CD1c-positive myeloid dendritic cell (primary cell): ENCODE data around the gene GABPB2.
A peak's percentile ranks its signal among the peaks of the same experiment; 100 is the strongest.

ENCODE experiments used
- DNase-seq: peaks from one replicate; pipeline ENCODE4 v3.0.0-alpha.2; 2016; ENCODE audit errors: extremely low spot score

The GABPB2 gene

DNA sequence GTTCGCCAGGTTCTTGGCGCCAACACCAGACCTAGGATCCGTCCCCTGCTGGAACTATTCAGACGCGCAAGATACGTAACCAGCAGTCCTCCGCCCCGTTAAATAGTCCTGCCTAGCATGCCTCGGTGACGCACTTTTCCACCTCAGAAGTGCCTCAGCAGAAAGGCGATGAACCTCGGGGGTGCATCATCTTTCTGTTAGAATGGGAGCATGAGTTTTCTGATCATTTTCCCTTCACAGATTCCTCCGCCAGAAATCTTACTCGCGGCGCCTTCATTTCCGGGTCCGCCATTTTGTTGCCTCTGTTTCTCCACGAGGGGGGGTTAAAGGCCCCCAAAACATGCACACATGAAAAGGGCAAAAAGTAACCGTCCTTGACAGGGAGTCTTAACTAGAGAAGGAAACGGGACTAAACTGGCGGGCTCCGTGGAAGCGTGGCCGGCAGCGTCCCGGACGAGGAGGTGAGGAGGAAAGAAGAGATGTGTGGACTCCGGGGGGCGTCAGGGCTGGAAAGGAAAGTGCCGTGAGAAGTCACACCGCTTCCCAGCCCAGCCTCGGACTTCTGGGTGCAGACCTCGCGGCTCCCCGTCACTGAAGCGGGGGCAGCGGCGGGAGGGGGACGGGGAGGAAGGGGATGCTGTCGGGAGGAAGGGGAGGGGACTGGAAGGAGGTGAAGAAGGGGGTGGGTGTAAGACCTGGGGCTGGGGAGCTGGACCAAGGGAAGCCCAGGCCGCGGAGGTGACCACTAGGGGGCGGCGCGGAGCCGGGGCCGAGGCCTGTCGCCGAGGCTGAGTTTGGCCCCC, at the start of gene GABPB2:
Gene GABPB2 (plus strand): TSS at position 288 of the 803 bp plus-strand sequence. CDS start 17,429 bp downstream, outside the sequence.
- peak; percentile 87 for DNase-seq

DNA sequence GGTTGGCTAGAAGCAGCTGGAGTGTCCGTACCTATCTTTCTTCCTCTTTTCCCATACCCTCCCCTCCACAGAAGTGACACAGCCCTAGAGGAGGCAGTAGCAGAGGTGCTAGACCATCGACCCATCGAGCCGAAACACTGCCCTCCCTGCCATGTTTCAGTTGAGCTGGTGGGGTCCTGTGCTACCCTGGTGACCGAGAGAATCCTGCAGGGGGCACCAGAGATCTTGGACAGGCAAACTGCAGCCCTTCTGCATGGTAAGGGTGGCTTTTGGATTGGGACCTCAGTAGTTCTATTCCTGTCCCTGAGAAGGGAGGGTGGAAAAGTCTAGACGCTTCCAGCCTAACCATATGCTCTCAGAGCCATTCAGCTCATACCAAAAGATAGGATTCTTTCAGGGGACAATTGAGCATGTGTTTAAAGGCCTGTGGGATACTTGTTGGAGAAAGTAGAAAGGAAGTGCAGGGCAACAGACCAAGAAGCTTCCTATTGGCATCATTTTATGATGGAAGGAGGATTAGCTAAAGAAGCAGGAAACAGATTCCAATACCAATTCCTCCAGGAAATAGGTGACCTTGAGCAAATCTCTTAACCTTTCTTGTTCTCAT, 45.9 kb upstream of the GABPB2 start:
- peak; percentile 82 for DNase-seq

DNA sequence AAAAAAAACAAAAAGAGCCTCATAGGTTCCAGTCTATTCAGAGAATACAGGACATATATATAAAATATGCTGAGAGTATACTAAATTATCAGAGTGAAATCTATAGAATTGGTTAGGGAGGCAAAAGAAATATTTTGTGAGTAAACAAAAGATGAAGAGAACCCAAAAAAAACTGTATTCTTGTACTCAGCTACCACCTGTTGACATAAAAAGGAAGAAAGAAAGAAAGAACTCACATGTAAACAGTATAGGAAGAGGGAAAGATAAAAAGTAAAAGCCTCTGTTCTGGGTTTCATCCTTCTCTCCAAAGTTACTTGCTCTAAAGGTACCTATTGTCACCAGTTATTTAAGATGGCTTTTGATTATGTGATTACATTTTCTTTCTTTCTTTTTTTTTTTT, 44.1 kb upstream of the GABPB2 start:
- DNase-seq: no peak

DNA sequence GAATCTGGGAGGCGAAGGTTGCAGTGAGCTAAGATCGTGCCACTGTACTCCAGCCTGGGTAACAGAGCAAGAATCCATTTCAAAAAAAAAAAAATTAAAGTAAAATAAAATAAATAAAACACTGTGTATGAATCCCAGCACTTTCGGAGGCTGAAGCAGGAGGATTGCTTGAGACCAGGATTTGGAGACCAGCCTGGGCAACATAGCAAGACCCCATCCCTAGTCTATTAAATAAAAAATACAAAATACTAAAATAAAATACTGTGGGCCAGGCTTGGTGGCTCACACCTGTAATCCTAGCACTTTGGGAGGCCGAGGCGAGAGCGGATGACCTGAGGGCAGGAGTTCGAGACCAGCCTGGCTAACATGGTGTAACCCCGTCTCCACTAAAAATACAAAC, 38.4 kb upstream of the GABPB2 start:
- DNase-seq: no peak

DNA sequence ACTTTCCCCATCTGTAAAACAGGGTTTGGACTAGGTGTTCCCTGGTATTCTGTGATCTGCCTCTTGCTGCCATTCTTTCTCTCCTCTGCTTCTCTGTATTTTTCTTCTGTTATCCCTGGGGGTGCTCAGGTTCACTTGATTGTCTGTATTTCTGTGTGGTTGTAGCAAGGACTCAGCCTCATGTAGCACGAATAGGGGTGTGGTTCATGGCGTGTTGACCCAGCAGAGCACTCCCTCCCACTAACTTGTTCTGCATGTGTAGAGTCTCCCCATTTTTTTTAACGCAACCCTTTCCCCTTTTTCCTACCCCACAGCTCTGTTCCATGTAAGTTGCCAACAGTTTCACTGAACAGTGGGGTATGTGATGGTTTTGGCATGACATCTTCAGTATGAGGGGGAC, 35.4 kb upstream of the GABPB2 start:
- DNase-seq: no peak

DNA sequence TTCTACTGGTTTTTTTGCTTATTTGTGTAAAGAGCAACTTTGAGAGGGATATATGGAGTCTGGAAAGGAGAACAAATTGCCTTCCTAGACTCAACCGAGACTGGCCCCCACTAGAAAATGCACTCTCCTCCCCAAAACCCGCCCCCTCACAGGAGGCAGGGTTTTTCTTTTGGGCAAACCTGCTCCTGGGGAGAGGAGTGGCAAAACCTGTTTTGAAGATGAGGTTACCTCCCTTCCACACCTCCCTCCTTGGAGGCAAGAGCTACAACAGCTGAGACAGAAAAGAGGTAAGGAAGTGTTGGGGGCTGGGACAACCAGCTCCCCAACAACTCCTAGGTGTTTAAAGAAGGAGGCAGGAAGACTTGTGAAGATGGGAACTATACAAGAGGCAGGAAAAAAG, 34.2 kb upstream of the GABPB2 start, which contains the start of gene BNIPL:
Gene BNIPL (plus strand): TSS at position 231 of the 400 bp plus-strand sequence. CDS start 140 bp downstream, at position 371.
- DNase-seq: no peak

DNA sequence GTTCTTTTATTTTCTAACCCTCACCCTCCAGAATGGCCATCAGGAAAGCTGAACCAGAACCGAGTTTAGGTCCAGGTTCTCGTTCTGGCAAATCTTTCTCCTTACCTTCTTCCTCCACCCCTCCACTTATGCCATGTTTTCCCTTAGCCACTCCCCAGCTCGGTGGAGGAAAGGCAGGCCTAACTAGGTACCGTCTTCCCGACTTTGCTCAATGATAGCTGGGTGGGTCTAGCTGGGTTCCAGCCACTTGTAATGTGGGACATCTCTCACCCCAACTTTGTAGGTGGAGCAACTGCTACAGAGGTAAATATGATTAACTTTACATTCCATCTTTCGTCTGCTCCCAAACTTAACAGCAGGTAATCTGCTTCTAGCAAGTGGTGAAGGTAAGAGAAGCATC, 33.5 kb upstream of the GABPB2 start:
- no peak for DNase-seq

DNA sequence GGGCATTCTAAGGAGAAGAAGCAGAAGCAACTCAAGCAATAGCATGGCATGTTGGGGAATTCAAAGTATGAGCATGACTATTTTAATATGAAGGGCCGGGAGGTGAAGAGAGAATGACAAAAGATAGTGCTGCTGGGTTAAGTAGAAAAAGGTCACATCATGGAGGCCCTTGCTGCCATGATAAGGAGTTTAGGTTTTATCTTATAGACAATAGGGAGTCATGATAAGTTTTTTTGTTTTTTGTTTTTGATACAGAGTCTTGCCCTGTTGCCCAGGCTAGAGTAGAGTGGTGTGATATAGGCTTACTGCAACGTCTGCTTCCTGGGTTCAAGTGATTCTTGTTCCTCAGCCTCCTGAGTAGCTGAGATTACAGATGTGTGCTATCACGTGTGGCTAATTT, 31.0 kb upstream of the GABPB2 start:
- no peak for DNase-seq

DNA sequence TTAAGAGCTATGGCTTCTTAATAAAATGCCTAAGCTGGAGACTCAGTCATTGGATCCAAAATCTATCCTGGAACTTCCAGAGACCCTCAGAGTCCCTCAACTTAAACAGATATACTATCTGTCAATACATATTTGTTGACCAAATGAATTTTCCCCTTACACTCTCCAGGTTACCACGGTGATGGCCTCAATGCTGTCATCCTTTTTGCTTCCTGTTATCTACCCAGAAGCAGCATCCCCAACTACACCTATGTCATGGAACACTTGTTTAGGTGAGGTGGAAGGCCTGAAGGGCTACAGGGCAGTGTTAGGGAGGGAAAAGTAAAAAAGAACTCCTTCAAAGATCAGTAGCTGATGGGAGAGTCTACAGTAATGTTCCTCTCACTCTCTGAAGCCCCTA, 27.4 kb upstream of the GABPB2 start:
- DNase-seq: no peak

DNA sequence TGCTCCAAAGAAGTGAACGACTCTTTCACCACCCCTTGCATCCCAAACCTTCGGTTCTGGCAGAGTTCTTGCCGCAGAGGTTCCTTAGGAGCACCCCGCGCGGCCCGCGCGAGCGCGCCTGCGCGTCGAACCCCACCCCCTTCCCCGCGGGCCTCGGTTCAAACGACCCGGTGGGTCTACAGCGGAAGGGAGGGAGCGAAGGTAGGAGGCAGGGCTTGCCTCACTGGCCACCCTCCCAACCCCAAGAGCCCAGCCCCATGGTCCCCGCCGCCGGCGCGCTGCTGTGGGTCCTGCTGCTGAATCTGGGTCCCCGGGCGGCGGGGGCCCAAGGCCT, 23.0 kb upstream of the GABPB2 start, which contains the start of gene C1orf56:
Gene C1orf56 (plus strand): TSS at position 161 of the 334 bp plus-strand sequence. CDS start 97 bp downstream, at position 258.
- DNase-seq: peak; percentile 46

DNA sequence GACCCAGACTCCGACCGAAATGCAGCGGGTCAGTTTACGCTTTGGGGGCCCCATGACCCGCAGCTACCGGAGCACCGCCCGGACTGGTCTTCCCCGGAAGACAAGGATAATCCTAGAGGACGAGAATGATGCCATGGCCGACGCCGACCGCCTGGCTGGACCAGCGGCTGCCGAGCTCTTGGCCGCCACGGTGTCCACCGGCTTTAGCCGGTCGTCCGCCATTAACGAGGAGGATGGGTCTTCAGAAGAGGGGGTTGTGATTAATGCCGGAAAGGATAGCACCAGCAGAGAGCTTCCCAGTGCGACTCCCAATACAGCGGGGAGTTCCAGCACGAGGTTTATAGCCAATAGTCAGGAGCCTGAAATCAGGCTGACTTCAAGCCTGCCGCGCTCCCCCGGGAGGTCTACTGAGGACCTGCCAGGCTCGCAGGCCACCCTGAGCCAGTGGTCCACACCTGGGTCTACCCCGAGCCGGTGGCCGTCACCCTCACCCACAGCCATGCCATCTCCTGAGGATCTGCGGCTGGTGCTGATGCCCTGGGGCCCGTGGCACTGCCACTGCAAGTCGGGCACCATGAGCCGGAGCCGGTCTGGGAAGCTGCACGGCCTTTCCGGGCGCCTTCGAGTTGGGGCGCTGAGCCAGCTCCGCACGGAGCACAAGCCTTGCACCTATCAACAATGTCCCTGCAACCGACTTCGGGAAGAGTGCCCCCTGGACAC, 22.5 kb upstream of the GABPB2 start:
- DNase-seq: peak; percentile 44

DNA sequence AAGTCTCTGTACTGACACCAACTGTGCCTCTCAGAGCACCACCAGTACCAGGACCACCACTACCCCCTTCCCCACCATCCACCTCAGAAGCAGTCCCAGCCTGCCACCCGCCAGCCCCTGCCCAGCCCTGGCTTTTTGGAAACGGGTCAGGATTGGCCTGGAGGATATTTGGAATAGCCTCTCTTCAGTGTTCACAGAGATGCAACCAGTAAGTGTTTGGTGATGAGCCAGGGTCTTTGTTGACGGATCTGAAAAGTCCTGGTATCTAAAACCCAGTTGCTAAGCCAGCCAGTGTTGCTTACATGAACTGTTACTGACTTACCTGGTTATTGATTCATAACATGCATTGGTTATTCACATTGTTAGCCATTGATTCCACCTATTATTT, 21.9 kb upstream of the GABPB2 start:
- DNase-seq: no peak

DNA sequence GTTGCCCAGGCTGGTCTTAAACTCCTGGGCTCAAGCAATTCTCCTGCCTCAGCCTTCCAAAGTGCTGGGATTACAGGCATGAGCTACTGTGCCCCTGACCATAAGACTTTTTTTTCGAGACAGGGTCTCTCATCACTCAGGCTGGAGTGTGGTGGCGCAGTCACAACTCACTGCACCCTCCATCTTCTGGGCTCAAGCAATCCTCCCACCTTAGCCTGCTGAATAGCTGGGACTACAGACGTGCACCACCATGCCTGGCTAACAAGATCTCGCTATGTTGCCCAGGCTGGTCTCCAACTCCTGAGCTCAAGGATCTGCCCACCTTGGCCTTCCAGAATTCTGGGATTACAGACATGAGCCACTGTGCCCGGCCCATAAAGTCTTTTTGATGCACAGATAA, 21.1 kb upstream of the GABPB2 start:
- no peak for DNase-seq

DNA sequence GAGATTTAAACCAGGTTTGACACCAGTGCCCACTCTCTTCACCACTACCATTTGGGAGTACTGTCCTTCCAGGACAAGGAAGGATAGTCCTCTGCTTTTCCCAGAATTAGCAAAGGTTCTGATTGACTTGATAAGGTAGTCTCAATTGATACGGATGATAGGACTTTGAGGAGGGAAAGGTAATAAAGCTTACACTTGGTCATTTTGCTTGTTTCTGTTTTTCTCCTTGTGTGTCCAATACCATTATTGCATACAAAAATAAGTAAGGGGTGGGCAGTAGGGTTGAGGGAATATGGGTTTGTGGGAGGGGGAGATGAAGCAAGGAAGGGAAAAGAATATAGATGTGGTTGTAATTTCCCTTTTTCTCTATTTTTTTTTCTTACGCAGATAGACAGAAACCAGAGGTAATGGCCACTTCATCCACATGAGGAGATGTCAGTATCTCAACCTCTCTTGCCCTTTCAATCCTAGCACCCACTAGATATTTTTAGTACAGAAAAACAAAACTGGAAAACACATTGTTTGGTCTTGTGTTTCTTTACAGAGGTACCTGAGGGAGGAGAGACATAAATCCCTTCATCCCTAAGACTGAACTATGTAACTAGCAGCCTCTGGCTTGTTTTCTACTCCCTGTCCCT, 20.4 kb upstream of the GABPB2 start:
- no peak for DNase-seq

DNA sequence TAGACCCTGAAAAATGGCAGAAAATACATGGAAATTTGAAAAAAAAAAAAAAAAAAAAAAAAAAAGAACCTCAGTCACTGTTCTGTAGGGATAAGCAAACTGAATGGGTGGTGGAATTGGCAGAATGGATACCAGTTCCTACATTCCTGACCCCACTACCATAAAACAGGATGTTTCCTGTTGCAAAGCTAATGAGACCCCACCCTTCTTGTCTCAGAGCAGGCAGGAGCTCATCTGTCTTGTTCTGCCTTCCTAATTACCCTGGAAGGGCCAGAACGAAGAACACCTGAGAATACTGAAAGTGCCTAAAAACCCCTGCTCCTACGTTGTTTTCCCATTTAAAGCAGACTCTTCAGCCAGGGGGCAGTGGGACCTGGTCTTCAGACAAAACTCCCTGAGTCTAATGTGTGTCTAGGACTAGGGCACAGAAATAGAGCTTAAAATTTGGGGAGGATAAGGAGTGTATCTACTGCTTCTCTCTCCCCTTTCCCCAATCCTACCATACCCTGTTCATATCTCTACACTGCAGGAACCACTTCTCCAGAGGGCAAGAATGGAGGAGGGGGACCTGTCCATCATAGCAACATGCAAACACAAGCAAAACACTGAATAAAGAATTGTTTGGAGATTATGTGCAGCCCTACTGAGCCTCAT, 19.1 kb upstream of the GABPB2 start:
- DNase-seq: no peak

DNA sequence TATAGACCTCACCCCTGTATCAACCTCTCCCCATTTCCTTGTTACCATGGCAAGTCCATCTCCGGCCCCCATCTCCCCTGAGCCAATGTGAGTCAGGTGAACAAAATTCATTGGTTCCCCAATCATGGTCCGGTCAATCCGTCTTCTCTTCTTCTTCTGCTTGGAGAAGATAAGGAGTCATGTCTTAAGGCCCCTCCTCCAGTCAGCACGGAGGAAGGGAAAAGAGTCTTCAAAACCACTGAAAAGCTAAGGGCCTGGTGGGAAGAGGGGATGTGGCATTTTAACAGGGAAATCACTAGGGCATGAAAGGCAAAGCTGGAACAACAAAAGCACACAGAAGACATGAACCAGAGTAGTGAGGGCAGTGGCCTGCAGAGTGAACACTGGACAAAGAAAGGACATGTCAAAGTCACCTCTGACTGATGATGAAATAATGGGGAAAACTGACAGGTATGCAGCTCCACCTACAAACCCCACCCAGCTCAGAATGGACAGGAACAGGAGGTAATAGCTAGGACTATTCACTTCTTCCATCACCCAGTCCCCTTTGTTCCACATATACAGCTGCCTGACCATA, 15.5 kb upstream of the GABPB2 start:
- no peak for DNase-seq

DNA sequence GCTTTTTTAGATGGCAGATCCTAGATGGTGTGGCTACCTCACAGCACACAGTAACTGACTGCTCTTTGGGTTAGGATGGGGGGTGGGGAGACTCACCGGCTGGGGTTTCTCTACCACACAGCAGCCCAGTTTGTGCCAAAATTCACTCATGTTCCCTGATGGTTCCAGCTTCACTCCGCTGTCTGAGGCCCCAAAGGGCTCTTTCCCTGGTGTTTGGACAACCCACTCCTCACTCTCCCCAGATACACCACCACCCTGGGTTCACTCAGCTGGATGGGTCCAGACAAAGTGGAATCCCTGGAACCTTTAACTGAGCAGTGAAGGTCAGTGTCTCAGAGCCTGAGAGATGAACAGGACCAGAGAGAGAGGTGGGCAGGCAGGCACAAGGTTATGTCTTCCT, 15.0 kb upstream of the GABPB2 start:
- no peak for DNase-seq

DNA sequence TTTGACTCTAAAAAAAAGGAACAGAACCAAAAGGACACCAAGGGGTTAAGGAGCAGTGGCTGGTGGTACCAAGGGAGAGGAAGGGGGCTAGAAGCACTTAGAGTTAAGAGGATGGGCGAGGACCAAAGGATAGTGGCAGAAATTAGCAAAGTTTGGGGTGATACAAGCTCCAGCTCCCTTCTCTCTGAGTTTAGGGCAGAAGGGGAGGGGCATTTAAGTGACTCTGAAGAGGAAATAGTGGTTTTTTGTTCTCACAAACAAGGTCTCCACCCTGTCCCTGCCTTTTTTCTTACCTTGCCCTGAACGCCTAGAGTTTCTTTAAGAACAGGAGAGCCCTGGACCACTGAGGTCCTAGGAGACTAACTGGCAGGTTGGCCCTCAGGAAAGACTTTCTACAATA, 14.4 kb upstream of the GABPB2 start:
- peak; percentile 24 for DNase-seq

DNA sequence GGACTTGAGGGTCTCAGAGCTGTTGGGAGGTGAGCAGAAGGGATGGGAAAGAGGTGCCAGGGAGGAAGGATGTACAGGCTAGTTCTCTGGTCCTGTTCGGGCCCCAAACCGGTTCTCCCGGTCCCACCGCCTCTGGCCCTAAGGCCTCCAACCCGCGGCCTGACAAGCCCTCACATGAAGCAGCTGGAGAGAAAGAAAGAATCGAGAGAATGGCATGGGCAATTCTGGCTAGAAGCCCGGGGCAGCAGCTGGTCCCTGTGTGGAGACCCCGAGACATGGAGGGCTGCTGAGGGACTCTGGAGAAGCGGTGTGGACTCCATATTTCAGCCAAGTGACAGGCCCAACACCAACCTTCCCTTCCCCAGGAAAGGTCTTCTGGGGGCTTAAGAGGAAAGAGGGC, 11.9 kb upstream of the GABPB2 start:
- no peak for DNase-seq

DNA sequence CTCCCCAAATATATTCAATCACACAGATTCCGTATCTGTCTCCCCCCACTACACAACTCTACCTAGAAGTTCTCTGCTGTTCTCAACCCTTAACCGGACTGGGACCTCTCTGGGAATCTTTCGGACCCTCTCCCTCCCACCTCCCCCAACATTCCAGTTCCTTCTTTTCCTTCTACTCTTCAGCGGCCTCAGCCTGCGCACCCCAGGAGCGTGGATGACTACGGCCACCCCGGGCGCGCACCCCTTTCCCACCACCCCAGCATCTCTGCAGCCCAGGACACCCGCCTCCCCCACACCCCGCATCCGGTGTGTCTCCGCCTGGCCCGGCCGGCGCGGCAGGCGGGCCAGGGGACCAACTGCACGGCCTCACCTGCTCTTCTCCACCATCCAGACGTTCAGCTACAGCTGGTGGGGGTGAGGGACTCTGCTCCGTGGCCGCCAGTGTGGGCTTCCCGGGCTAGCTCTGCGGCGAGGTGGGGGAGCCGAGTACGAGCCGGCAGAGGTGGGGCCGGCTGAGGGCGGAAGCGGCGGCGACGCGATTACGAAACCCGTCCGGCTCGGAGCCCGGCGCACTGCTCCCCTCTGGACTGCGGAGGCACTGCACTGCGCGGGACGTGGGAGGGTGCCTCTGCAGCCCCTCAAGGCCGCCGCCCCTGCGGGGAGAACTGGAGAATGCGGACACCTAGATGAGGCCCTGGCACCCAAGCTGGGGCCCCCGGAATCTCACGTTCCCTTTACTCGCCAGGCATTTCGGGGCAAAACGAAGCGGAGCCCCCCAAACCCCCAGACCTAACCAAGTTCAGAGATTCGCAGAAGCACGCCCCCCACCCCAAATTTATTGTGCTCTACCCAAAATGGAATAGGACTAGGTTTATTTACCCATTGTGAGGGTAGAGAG, 11.2 kb upstream of the GABPB2 start, which contains the start of gene CDC42SE1:
Gene CDC42SE1 (minus strand): TSS at position 514 of the 898 bp plus-strand sequence. CDS start 3,892 bp downstream, outside the sequence.
- peak; percentile 90 for DNase-seq
